CD4-positive, alpha-beta T cell treated with Interleukin-1 beta for 1 hour (primary cell): Measurements from ENCODE around the gene DCAF12L1.

Source experiments
- DNase-seq, 2 donors: peaks; one replicate each; pipeline ENCODE4 v3.0.0-alpha.2; 2020 to 2022

The DCAF12L1 gene

GRCh38 chrX:126552313-126553022 lies at the start of gene DCAF12L1:
Gene DCAF12L1, minus strand, starts transcription at chrX:126552814. Its CDS starts 206 bp downstream, at chrX:126552608.
- DNase-seq = no peak

GRCh38 chrX:126580877-126581276 lies 28.3 kb upstream of the DCAF12L1 start:
- DNase-seq = no peak

GRCh38 chrX:126575911-126576310 lies 23.3 kb upstream of the DCAF12L1 start:
- DNase-seq = no peak

GRCh38 chrX:126557151-126557550 lies 4.5 kb upstream of the DCAF12L1 start:
- DNase-seq = no peak

GRCh38 chrX:126551725-126552312 lies 795 bp downstream of the DCAF12L1 start:
- DNase-seq = no peak

- DNase-seq = no peak
These were observed 1.3 kb downstream of the DCAF12L1 start for GRCh38 chrX:126551306-126551705.

- no peak for DNase-seq
These were observed 1.8 kb downstream of the DCAF12L1 start for GRCh38 chrX:126550816-126551215.

- no peak for DNase-seq
These were observed 42.7 kb downstream of the DCAF12L1 start for GRCh38 chrX:126509923-126510322.
